GM21723 (cell line): ENCODE data around the gene MCIDAS.

Source experiments
- ATAC-seq: cut with Tn5 transposase; IDR thresholded peaks from one replicate; pipeline ENCODE4 v1.9.1; 2021; ENCODE audit warnings: mild to moderate bottlenecking, moderate library complexity; ENCODE audit not compliant: unreplicated experiment

Gene MCIDAS

DNA sequence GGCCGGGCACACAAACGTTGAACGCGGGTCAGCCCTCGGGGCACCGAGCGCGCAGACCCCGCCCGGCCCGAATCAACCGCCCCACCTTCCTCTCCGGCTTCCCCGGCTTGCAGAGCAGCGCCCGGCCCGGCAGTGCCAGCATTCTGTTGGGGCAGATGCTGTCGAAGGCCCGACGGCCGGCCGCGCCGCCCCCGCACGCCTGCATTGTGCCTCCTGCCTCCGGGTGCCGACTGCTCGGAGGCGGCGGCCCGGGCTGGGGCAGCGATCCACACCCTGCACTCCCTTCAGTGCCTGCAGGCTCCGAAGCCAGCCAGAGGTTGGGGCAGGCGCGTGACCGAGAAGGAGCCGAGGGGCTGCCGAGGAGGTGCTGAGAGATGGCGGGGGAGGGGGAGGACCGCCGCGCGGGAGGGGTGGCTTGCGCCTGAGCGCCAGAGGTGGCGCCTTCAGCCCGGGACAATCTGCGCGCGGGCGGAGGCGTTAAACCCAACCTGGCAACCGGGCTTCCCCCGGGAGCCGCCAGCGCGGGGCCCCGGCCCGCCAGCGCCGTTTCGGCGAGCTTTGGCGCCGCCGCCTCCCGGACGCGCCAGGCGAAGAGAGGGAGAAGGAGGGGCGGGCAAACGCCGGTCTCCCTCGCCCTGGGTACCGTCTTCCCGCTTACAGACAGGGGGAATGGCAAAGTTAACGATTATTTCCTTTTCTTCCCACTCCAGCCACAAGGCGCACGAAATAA lies at the start of gene MCIDAS:
Gene MCIDAS (minus strand): TSS at position 382 of the 730 bp plus-strand sequence. CDS start 177 bp downstream, at position 205.
- peak; percentile 54 for ATAC-seq

DNA sequence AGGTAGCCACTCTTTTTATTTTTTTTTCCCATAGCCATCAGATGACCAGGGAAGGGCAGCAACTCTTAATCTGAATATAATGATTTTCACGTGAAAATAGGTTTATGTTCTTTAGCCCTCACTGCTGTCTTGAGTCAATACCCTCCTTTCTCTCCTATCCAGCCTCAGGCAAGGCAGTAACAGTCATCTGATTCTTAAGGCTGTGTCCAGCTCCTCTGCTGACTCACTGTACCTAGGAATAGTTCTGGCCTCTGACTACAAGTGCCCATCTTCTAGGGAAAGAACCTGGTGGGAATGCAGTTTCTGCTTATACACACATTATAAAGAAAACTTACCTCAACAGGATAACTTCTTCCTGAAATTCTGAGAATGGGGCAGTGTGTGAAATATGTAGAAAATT lies 49.7 kb upstream of the MCIDAS start:
- ATAC-seq = no peak

DNA sequence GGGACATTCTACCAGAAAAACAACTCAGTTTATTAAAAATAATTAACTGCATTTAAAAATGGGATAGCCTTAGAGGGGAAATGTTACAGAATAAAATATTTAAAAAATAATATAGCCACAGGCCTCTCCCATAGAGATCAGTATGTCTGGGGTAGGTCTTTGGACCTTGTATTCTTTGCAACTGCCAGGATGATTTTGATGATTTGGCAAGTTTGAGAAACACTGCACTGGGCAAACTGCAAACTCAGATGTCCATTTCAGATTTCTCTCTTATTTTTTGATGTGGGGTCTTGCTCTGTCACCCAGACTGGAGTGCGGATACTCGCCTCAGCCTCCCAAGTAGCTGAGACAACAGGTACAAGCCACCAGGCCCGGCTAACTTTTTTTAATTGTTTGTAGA lies 31.2 kb upstream of the MCIDAS start:
- no peak for ATAC-seq

DNA sequence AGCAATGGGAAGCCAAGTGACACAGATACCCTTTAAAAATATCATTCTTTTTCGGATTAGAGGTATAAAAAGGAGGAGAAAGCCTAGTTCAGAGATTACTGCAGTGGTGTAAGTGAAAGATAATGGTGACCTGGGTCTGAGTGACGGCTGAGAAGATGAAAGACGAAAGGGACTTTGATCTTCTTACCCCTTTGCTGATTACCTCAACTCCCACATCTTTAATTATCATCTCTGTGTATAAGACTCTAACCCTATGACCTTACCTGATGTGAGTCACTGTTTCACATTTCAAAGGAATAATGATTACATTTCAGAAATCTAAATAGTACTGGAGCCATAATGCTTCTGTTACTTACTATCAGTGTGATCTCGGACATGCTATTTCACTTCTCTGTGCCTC lies 27.7 kb upstream of the MCIDAS start:
- no peak for ATAC-seq

DNA sequence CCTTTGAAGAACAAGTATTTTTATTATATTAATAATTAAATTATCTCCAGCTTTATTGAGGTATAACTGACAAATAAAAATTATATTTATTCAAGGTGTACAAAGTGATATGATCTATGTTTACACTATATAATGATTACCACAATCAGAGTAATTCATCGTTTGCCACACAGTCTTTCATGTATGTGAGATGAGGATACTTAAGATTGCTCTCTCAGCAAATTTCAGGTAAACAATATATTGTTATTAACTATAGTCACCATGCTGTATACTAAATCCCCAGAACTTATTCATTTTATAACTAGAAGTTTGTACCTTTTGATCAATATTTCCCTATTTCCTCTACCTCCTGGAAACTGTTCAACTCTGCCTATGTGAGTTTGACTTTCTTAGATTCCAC lies 22.9 kb upstream of the MCIDAS start:
- ATAC-seq = no peak

DNA sequence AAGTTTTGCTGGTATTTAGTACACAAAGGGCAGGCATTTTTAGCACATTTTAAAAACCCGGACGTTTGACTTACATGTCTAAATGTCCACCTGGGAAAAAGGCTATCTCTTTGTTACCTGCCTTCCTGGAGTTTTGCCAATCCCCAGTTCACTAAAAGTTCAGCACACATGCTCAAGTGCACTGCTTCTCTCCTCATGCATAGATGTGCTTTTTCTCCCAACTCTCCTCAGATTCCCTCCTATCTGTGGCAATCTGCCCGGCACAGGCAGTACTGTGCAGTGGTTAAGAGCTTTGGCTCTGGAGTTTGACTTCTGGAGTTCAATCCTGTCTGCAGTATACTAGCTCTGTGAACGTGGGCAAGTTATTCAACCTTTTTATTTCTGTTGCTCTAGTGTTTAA lies 14.6 kb upstream of the MCIDAS start:
- no peak for ATAC-seq

DNA sequence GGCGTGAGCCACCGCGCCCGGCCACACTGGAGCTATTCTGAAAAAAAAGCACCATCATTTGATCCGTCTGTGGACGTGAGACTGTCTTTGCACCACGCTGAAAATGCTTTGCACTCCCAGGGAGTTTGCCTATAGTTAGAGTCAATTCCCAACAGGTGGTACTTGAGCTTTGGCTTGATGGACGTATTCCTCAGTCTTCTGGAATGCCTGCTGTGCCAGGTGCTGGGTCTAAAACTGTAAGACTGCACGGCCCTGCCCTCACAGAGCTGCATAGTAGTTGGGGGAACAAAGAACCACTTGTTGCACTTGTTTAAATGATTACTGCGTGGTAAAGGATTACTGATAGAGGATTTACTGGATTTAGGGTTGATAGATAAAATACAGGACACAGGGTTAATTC lies 9.7 kb upstream of the MCIDAS start:
- ATAC-seq = no peak

DNA sequence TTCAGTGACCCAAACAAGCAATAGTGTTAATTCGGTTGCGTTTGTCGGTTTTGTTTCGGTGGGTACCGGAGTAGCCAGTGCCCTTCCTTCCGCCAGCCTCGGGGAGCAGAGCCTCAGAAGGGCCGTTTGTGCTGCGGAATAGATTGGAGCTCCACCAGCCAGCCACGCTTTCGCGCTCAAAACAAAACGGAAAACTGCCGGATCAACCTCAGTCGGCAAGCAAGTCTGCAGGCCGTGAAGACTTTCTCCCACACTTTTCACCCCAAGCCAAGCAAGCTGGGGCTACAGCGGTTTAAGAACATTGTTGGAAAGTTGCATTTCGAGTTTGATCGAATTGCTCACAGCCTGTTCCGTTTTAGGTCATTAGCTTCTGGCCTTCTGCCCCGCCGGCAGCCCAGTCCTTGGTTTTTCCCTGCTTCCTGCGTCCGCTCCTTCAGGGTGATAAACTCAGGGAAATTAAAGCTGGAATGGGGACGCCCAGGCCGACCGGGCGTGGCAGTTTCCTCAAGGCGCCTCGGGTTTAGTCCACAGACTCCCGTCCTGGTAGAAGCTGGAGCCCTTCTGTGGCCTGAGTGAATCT lies 7.1 kb upstream of the MCIDAS start:
- ATAC-seq = no peak

DNA sequence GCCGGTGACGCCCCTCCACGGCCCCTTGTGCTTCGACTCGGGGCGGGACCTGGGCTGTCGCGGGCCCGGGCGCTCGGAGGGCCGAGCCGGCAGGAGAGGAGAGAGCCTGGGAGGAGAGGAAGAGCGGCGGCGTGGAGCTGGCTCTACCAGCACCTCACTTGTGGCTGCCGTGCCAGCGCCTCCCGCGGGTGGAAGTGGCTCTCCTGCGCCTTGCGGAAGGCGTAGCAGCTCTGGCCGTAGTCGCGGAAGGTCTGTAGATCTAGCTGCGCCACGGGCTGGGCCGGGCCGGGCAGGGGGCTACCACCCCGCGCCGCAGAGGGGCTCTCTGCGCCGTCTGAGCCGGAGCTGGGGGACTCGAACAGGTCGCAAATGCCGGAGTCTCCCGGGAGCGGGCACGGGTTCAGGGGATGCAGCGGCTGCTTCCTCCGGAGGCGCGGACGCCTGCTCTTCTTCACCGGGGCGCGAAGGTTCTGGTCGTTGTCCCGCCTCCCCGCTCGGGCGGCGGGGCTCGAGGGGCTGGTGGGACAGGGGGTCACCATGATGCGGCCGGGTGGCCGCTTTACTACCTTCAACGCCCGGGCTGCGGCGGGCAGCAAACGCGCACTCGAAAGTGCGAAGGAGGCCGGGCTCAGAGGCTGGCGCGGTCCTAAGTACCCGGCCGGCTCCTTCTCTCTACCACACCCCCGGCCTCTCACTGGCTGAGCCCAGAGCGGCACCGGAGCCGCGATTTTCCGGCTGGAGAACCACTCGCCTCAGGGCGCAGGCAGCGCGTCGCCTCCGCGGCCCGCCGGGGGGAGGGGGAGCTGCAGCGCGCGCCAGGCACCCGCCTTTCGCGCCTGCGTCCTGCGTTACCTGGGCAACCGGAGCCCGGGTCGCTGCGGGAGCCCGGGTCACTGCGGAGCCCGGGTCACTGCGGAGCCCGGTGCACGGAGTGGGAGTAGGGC lies 6.1 kb upstream of the MCIDAS start, which contains the start of gene CCNO:
Gene CCNO (minus strand): TSS at position 624 of the 944 bp plus-strand sequence. CDS start 85 bp downstream, at position 539.
- peak; percentile 56 for ATAC-seq

DNA sequence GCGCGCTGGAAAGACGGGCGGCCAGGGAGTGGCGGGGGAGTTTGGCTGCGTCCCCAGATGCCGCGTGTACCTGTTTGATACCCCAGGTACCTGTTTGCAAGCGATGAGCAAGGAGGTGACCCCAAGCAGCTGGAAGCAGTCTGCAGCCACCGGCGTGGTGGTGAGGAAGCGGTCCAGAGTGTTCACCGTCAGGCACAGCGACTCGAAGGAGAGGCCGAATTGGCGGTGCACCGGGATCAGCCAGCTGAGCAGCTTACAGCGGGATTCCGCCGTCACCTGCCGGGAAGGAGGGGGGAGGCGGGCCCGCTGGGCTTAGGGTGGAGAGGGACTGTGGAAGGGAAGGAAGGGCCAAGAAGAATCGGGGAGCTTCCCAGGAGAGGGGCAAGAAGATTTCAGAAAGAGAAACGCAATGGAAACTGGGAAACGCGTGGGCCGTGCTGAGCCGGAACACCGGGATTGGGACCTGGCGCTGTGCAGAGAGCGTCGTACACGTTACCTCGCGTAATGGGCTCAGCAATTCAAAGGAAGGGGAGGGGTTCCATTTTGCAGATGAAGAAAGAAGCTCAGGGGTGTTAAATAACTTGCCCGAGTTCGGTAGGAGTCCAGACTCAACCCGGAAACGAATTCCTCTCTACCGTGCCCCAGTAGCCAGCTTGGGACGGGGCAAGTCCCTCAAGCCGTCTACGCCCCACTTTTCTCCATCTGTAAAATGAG lies 5.3 kb upstream of the MCIDAS start:
- ATAC-seq = peak; percentile 22

DNA sequence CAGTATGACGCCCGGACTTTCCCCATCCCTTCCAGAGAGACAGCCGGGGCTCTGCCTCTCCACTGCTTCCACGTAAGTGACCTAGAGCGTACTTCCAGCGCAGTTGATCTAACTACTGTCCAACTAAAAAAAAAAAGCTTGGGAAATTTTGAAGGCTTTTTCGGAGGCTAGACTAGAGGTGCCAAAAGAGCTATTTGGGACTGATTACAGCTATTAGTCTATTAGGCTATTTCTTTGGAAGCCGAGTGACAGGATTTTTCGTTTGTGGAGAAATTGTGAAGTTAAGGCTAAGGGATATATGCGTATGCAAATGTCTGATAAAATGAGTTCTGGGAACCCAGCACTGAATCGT lies 4.8 kb upstream of the MCIDAS start:
- no peak for ATAC-seq

DNA sequence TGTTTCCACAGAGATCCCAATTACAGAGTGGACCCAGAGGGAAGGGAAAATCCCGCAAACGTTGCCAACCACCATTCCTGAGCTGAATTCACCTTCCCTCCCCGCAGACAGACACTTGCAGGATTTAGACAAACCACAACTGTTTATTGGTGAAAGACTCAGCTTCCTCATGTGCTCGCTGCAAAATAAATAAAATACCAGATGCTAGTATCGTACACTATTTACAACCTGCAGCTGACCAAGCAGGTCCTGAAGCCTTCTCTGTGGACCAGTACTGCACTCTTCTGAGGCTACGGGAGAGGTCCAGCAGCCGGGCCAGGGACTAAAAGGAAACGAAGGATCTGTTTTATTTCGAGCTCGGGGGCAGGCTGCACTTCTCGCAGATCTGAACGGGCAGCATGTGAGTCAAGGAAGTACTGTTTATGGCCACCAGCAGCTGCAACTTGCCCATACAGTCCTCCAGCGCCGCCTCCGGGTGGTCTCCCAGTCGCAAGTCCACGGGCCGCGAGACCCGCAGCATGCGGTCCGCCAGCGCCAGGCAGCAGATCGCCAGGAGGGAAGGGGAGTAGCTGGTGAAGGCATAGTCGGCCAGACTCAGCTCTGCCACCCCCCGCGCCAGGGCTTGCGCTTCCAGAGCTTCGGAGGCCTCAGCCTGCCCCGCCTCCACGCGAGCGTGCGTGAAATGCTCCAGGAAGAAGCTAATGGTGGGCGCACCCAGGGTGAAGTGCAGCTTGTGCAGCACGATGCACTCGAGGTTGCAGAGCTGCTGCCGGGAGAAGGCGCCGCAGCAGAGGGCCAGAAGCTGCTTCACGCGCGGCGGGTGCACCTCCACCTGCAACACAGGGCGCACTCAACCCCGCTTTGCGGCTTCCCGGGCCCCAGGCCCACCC lies 4.2 kb upstream of the MCIDAS start:
- no peak for ATAC-seq

DNA sequence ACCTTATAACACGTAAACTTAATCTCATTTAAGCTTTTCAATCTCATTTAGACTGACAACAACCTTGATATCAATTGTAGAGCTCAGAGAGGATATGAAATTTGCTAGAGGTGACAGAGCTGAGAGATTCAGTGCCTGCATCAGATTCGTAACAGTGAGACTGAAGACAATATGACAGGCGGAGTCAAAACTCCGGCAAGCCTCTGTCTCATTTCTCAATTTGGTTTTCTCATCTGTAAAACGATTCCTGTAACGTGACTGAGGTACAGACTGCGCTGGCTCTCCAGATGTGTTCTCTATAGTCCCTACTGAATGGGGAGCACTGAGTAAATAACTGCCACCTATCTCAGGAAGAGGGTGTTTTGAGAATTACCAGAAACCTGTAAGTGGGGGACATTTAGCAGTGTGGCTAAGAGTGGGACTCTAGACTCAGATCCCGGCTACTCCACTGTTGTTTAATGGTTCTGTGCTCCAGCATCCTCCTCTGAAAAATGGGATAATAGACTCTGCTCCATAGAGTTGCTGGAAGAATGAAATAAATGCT lies 3.0 kb upstream of the MCIDAS start:
- no peak for ATAC-seq

DNA sequence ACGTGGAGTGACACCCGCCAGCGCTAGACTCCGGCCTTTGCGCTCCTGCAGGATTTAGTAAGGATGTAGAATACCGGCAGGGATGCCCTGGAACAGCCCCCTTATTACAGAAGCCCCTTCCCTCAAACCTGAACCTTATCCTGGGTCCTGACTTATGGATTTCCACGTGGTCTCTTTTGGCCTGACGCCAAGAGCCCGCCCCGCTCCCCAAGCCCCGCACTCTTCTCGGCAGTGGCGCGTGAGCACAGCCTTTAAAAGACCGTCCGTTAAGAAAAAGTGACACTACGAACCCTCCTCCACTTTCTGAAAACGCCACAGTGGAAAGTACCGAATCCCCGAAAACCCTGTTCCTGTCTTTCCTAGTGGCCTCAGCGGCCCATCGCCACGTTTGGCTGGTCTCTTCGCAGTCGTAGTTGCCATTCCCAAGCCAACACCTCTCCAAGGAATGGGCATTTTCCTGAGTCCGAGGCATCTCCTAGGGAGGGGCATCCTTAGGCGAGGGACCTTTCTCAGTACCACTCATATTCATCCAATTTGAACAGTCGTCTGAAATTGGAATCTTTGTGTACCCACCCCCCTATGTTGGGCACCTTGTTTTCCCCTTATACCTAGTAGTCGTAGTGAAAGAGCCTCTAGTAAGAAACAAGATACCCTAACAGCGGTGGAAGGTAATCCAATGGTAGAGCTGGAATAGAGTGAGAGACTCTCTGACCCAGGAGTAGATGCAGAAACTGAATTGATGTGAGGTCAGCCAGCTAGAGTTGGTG lies 732 bp upstream of the MCIDAS start:
- no peak for ATAC-seq

DNA sequence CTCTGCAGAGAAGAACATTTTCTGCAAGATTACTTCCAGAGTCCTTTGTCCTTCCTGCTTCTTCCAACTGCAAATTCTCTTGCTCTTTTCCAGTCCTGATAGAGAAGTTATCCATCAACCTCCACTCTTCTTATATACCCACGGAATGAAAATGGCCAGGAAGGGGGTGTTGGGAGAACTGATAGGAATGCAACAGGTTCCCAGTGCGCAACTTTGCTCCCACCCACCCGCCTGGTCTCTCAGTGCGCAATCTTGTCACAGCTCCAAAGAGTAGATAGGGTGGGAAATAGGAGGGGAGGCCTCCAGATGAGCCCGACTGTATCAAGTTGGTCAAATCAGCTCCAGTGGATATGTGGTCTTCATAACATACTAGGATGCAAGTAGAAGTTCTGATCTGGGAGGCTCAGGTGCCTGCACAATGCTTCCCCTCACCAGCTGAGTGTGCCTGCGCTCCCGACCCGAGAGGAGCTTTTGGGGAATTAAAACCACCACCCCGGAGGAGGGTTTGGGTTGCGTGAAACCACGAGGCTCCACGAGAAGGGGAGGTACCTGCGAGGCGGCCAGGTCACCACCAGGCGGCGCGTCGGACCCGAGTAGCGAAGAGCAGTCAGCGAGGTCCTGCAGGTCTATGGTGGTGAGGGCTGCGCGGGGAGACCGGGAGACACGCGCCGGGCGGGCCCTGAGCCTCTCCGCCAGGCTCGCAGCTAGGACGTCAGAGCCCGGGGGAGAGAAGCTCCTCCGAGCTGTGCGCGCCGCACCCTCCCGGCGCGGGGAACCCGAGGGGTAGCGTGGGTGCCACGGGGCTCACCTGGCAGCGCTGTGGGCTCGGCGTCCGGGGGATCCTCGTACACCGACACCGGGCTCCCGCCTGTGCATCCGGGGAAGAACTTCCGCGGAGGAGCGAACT lies 835 bp downstream of the MCIDAS start:
- ATAC-seq = peak; percentile 65

DNA sequence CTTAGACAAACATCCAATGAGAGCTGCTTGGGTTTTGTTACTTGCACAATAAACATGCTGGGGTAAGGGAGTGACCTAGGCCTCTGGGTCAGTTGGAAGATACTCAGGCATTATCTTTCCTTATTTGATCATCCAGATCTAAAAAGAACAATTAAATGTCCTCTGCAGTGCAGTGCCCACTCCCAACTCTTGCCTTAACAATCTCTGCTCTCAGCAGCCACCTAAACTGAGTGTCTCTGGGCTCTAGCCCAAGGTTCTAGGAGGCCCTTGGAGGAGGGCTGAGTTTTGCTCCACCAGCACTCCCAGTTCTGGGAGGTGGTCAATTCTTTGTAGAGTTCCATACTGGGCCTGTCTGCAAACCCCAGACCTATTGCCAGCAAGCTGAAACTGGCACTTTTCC lies 1.8 kb downstream of the MCIDAS start:
- no peak for ATAC-seq

DNA sequence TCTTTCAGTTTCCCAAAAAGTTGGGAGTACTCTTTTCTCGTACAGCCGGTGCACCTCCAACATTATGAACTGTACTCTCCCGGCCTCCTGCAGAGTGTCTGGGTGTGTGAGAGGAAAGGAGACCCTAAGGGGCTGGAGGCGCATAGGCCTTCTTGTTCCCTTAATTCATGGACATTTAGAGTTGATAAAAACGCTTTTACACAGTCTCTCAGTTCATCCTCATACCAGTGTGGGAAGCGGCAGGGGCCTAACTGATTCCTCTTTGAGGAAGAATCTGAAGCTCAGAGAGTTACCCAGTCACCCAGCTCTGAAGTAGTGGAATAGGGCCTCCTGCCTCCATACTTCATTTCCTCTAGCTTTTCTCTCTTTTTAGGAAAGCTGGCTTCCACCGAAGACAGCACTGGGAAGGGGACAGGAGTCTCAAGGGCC lies 3.3 kb downstream of the MCIDAS start:
- ATAC-seq = no peak
